ENCODE data around the gene NAB2. TPM values are rescaled to one million over a fixed set of nuclear protein-coding genes. Genes with fewer than 3 reads are reported as not detected.
A peak's percentile ranks its signal among the peaks of the same experiment; 100 is the strongest.

The NAB2 gene
- total and polyA plus RNA-seq, 9 of the 15 experiments (the other 6 are each of a cell fraction or from before 2014, with no cell fraction given), result 0.45 to 40.9 (median 20.4) TPM

- H2AFZ ChIP-seq (ENCODE audit: low read depth, low read length), result no peak overlapping the region
- H3K36me3 ChIP-seq (ENCODE audit: control insufficient read depth, insufficient read depth, low read length), result no peaks in the 10 kb centered on the region
- FAIRE-seq (no peak), ATAC-seq (no peak), DNase-seq (ENCODE audit: extremely low read depth in 1 of 4, low spot score in 3 of 4) (no peak)
- no peak overlapping the region for H3K4me2 ChIP-seq (ENCODE audit: insufficient read depth, low read length)
- in situ Hi-C loops (cut with MboI) (no loop called here), intact Hi-C loops (cut with micrococcal nuclease) (no loop called here)
- peaks cover 12 to 14% of the 10 kb centered on the region in 2 experiments; a peak in 4 of 5 replicates for H3K27me3 ChIP-seq (ENCODE audit: control insufficient read depth in 2 of 2, insufficient read depth in 2 of 2, low read length in 2 of 2)
- no peak overlapping the region for H3K27ac ChIP-seq (ENCODE audit: extremely low read depth, low read depth, low read length)
- POLR2A ChIA-PET, result interaction anchor here (0.6 to 4.9 kb wide), 6 partner anchors 13 to 100 kb away, joined by 3 to 18 read pairs (median 4); partner anchors contain the start of gene TAC3
- no peaks in the 10 kb centered on the region for H3K9me1 ChIP-seq (ENCODE audit: control insufficient read depth, insufficient read depth, low read length)
- H3K4me1 ChIP-seq (replicated peaks in 1 of 2; ENCODE audit: control insufficient read depth in 2 of 2, insufficient read depth in 2 of 2, low read length in 2 of 2), result peaks cover 0 to 3% of the 10 kb centered on the region in 2 experiments; a peak in 1 of 5 replicates
- no peak overlapping the region for H3K4me3 ChIP-seq
- no peaks in the 10 kb centered on the region; the same call in 1 of the 2 replicates for H4K20me1 ChIP-seq (replicated peaks; ENCODE audit: control insufficient read depth, insufficient read depth, low read length)
- peak overlapping the region in 1 of 2 experiments; percentile 22; a peak in 1 of 4 replicates for H3K9ac ChIP-seq (ENCODE audit: insufficient read depth in 1 of 2, low read depth in 2 of 2, low read length in 2 of 2)
- no TSS peak for BruUV-seq (replicated peaks)
- H3K9me3 ChIP-seq (replicated peaks; ENCODE audit: control insufficient read depth, insufficient read depth, low read depth, low read length), result no peaks in the 10 kb centered on the region
- CTCF ChIA-PET (ENCODE audit: low intra/inter-chr PET ratio), result no interaction called here
- WGBS (ENCODE audit: insufficient coverage, low coverage, missing lambda C conversion rate), result 0% methylated on average over 1 of the region's 1 CpG
- TF ChIP-seq RFX7 (CRISPR knock-in tag; IDR thresholded peaks at IDR 0.05) (no peak), MECOM (CRISPR knock-in tag; IDR thresholded peaks at IDR 0.05) (no peak), U2AF2 (optimal IDR thresholded peaks at IDR 0.05; ENCODE audit: low read depth, low read length) (no peak), DPF2 (IDR thresholded peaks at IDR 0.05) (no peak)
- no peaks in the 10 kb centered on the region for H3K79me2 ChIP-seq (ENCODE audit: control insufficient read depth, insufficient read depth, low read length)
Measured at GRCh38 chr12:57047981-57048380, 40.9 kb upstream of the NAB2 start.

- Histone ChIP-seq H3K4me2 (ENCODE audit: insufficient read depth, low read length) (no peak overlapping the region), H3K27ac (ENCODE audit: extremely low read depth, low read depth, low read length) (no peak overlapping the region), H3K4me1 (replicated peaks in 1 of 2; ENCODE audit: control insufficient read depth in 2 of 2, insufficient read depth in 2 of 2, low read length in 2 of 2) (peaks cover 0 to 3% of the 10 kb centered on the region in 2 experiments; a peak in 1 of 5 replicates), H3K79me2 (ENCODE audit: control insufficient read depth, insufficient read depth, low read length) (no peaks in the 10 kb centered on the region), H3K9ac (ENCODE audit: insufficient read depth in 1 of 2, low read depth in 2 of 2, low read length in 2 of 2) (0 out of 4 replicates have a peak overlapping the region, but pooled peaks of 1 of the 2 experiments have one; percentile 22), H3K9me3 (replicated peaks; ENCODE audit: control insufficient read depth, insufficient read depth, low read depth, low read length) (no peaks in the 10 kb centered on the region), H3K9me1 (ENCODE audit: control insufficient read depth, insufficient read depth, low read length) (no peaks in the 10 kb centered on the region), H3K27me3 (ENCODE audit: control insufficient read depth in 2 of 2, insufficient read depth in 2 of 2, low read length in 2 of 2) (peaks cover 8 to 9% of the 10 kb centered on the region in 2 experiments; a peak in 4 of 5 replicates), H3K4me3 (no peak overlapping the region), H2AFZ (ENCODE audit: low read depth, low read length) (no peak overlapping the region), H3K36me3 (ENCODE audit: control insufficient read depth, insufficient read depth, low read length) (no peaks in the 10 kb centered on the region), H4K20me1 (replicated peaks; ENCODE audit: control insufficient read depth, insufficient read depth, low read length) (no peaks in the 10 kb centered on the region; the same call in 1 of the 2 replicates)
- POLR2A ChIA-PET, result interaction anchor here (0.6 to 4.9 kb wide), 8 partner anchors 13 to 671 kb away, joined by 3 to 18 read pairs (median 4); partner anchors contain the start of gene TAC3
- no TSS peak for BruUV-seq (replicated peaks)
- intact Hi-C loops (cut with micrococcal nuclease) (no loop called here), in situ Hi-C loops (cut with MboI) (no loop called here)
- DNase-seq (ENCODE audit: extremely low read depth in 1 of 4, low spot score in 3 of 4), result peak in 2 of 4 experiments; percentile 28 to 47
- peak; percentile 64 for ATAC-seq
- WGBS (ENCODE audit: insufficient coverage, low coverage, missing lambda C conversion rate), result 67% methylated on average over 1 of the region's 1 CpG
- TF ChIP-seq CTCF (IDR thresholded peaks at IDR 0.05 in 2 of 3, conservative IDR thresholded peaks at IDR 0.05 in 1 of 3; ENCODE audit: insufficient read depth in 2 of 3, low read depth in 1 of 3, low read length in 3 of 3) (0 out of 6 replicates have a peak, but pooled peaks of 1 of the 3 experiments have one; percentile 4), ZSCAN32 (CRISPR knock-in tag; IDR thresholded peaks at IDR 0.05) (no peak)
- CTCF ChIA-PET (ENCODE audit: low intra/inter-chr PET ratio), result no interaction called here
- no peak for FAIRE-seq
Measured at GRCh38 chr12:57048423-57049118, 40.3 kb upstream of the NAB2 start.

Measured in K562 (cell line).